ENCODE results near the gene SIPA1L3.

SIPA1L3 gene

DNA sequence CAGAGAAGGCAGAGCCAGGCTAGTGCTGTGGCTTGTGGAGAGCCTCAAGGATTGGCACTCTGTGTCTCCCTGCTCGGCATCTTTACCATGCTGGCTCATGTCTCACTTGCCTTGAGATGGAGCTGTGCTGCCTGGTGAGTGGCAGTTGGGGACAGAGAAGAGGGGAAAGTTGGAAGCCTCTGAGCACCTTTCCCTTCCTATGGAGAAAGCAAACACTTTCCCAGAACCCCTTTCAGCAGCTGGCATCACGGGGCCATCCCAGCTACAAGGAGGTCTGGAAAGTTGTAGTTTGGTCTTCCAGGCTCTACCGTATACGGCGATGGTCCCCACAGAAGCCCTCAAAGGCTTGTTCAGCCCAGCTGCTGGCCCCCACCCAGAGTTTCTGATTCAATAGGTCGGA is 258.3 kb downstream of the SIPA1L3 start:
- Histone ChIP-seq H4K20me1 (ENCODE audit: insufficient read depth) (no peaks in the 10 kb centered on the region), H3K4me3 (IDR thresholded peaks at IDR 0.05; ENCODE audit: insufficient read depth, low read depth, low read length) (no peak overlapping the region), H3K27me3 (ENCODE audit: insufficient read depth, low read depth) (no peaks in the 10 kb centered on the region), H3K79me2 (ENCODE audit: insufficient read depth, low read depth) (no peaks in the 10 kb centered on the region), H3K9ac (no peak overlapping the region), H3K4me1 (ENCODE audit: low read depth, poor library complexity, severe bottlenecking) (no peaks in the 10 kb centered on the region), H3K4me2 (no peak overlapping the region), H3K36me3 (ENCODE audit: insufficient read depth) (no peaks in the 10 kb centered on the region), H3K27ac (no peak overlapping the region), H2AFZ (ENCODE audit: low read depth) (no peak overlapping the region)
- TF ChIP-seq, protein P1, sequence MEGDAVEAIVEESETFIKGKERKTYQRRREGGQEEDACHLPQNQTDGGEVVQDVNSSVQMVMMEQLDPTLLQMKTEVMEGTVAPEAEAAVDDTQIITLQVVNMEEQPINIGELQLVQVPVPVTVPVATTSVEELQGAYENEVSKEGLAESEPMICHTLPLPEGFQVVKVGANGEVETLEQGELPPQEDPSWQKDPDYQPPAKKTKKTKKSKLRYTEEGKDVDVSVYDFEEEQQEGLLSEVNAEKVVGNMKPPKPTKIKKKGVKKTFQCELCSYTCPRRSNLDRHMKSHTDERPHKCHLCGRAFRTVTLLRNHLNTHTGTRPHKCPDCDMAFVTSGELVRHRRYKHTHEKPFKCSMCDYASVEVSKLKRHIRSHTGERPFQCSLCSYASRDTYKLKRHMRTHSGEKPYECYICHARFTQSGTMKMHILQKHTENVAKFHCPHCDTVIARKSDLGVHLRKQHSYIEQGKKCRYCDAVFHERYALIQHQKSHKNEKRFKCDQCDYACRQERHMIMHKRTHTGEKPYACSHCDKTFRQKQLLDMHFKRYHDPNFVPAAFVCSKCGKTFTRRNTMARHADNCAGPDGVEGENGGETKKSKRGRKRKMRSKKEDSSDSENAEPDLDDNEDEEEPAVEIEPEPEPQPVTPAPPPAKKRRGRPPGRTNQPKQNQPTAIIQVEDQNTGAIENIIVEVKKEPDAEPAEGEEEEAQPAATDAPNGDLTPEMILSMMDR (conservative IDR thresholded peaks at IDR 0.05; ENCODE audit: low read depth, low read length): no peak

GRCh38 chr19:38168637-38169036 is 261.6 kb downstream of the SIPA1L3 start:
- Histone ChIP-seq H3K27me3 (ENCODE audit: insufficient read depth, low read depth) (no peaks in the 10 kb centered on the region), H4K20me1 (ENCODE audit: insufficient read depth) (no peaks in the 10 kb centered on the region), H3K36me3 (ENCODE audit: insufficient read depth) (no peaks in the 10 kb centered on the region), H3K9ac (no peak overlapping the region), H3K79me2 (ENCODE audit: insufficient read depth, low read depth) (no peaks in the 10 kb centered on the region), H3K4me1 (ENCODE audit: low read depth, poor library complexity, severe bottlenecking) (no peaks in the 10 kb centered on the region), H3K4me2 (no peak overlapping the region), H3K27ac (no peak overlapping the region), H2AFZ (ENCODE audit: low read depth) (no peak overlapping the region), H3K4me3 (IDR thresholded peaks at IDR 0.05; ENCODE audit: insufficient read depth, low read depth, low read length) (no peak overlapping the region)
- TF ChIP-seq, protein P1 (conservative IDR thresholded peaks at IDR 0.05; ENCODE audit: low read depth, low read length): no peak

DNA sequence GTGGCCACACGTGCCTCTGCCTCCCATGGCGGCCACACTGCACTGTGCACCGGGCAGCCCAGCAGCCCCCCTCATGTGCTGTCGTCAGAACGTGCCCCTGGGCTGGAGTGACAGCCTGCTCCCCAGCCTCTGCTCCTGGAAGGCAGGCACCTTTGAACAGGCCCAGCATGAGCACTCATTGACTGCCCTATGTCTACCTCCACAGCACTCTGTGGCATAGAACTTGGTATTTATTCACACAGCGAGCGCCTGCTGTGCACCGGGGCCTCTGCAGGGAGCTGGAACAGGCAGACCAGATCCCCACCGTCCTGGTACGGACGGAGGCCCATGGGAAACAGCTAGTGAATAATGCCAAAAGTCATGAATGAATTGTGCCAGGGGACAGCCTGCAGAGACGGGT is 263.3 kb downstream of the SIPA1L3 start:
- no peaks in the 10 kb centered on the region for H3K36me3 ChIP-seq (ENCODE audit: insufficient read depth)
- H3K27ac ChIP-seq: no peak overlapping the region
- no peak overlapping the region for H3K4me3 ChIP-seq (IDR thresholded peaks at IDR 0.05; ENCODE audit: insufficient read depth, low read depth, low read length)
- no peaks in the 10 kb centered on the region for H3K4me1 ChIP-seq (ENCODE audit: low read depth, poor library complexity, severe bottlenecking)
- no peak overlapping the region for H3K4me2 ChIP-seq
- TF ChIP-seq, protein P1 (conservative IDR thresholded peaks at IDR 0.05; ENCODE audit: low read depth, low read length): no peak
- no peak overlapping the region for H2AFZ ChIP-seq (ENCODE audit: low read depth)
- no peak overlapping the region for H3K9ac ChIP-seq
- H4K20me1 ChIP-seq (ENCODE audit: insufficient read depth): no peaks in the 10 kb centered on the region
- no peaks in the 10 kb centered on the region for H3K27me3 ChIP-seq (ENCODE audit: insufficient read depth, low read depth)
- H3K79me2 ChIP-seq (ENCODE audit: insufficient read depth, low read depth): no peaks in the 10 kb centered on the region

- Histone ChIP-seq H3K27me3 (ENCODE audit: insufficient read depth, low read depth) (no peaks in the 10 kb centered on the region), H3K4me2 (no peak overlapping the region), H3K4me3 (IDR thresholded peaks at IDR 0.05; ENCODE audit: insufficient read depth, low read depth, low read length) (no peak overlapping the region), H2AFZ (ENCODE audit: low read depth) (no peak overlapping the region), H3K4me1 (ENCODE audit: low read depth, poor library complexity, severe bottlenecking) (no peaks in the 10 kb centered on the region), H3K36me3 (ENCODE audit: insufficient read depth) (no peaks in the 10 kb centered on the region), H3K79me2 (ENCODE audit: insufficient read depth, low read depth) (no peaks in the 10 kb centered on the region), H3K27ac (no peak overlapping the region), H4K20me1 (ENCODE audit: insufficient read depth) (no peaks in the 10 kb centered on the region), H3K9ac (no peak overlapping the region)
- TF ChIP-seq, protein P1 (conservative IDR thresholded peaks at IDR 0.05; ENCODE audit: low read depth, low read length): no peak
Observed at GRCh38 chr19:38172001-38172400, 265.0 kb downstream of the SIPA1L3 start.

Measured in KMS-11 (cell line).